Stimulated activated CD8-positive, alpha-beta memory T cell treated with anti-CD3 and anti-CD28 coated beads, Interleukin-12 subunit alpha, Interleukin-12 subunit beta, amount 100 ng/mL, for 24 hours (primary cell): ENCODE results near the gene CR1.
"Not testable (repeated sequence)": the region's sequence is repeated elsewhere in the genome, so short reads cannot be mapped to it uniquely, and the experiment has no call there.

ENCODE experiments used
- DNase-seq: peaks from one replicate; pipeline ENCODE4 v3.0.0-alpha.2; 2020; ENCODE audit errors: extremely low read depth

Gene CR1

GRCh38 chr1:207581496-207582153 lies 85.7 kb downstream of the CR1 start:
- no peak for DNase-seq

GRCh38 chr1:207589506-207589905 lies 93.5 kb downstream of the CR1 start:
- not testable (repeated sequence) for DNase-seq

GRCh38 chr1:207591205-207591604 lies 95.2 kb downstream of the CR1 start:
- not testable (repeated sequence) for DNase-seq

- not testable (repeated sequence) for DNase-seq
Measured at GRCh38 chr1:207594095-207594494, 98.1 kb downstream of the CR1 start.

GRCh38 chr1:207603777-207604176 lies 107.8 kb downstream of the CR1 start:
- no peak for DNase-seq

GRCh38 chr1:207605444-207606361 lies 109.7 kb downstream of the CR1 start:
- no peak for DNase-seq

GRCh38 chr1:207606362-207606755 lies 110.4 kb downstream of the CR1 start:
- DNase-seq = no peak

GRCh38 chr1:207612762-207613161 lies 116.8 kb downstream of the CR1 start:
- DNase-seq = no peak

GRCh38 chr1:207619871-207620542 lies 124.0 kb downstream of the CR1 start:
- DNase-seq = no peak

- DNase-seq = no peak
Measured at GRCh38 chr1:207620543-207620893, 124.6 kb downstream of the CR1 start.

GRCh38 chr1:207625504-207626071 lies 129.6 kb downstream of the CR1 start:
- not testable (repeated sequence) for DNase-seq

- DNase-seq = no peak
Measured at GRCh38 chr1:207626972-207627337, 131.0 kb downstream of the CR1 start.

- DNase-seq = no peak
Measured at GRCh38 chr1:207627496-207627895, 131.5 kb downstream of the CR1 start.

- DNase-seq = no peak
Measured at GRCh38 chr1:207628776-207629175, 132.8 kb downstream of the CR1 start.

GRCh38 chr1:207631137-207631536 lies 135.2 kb downstream of the CR1 start:
- no peak for DNase-seq

GRCh38 chr1:207633226-207633625 lies 137.3 kb downstream of the CR1 start:
- no peak for DNase-seq

- DNase-seq = not testable (repeated sequence)
Measured at GRCh38 chr1:207633699-207634289, 137.8 kb downstream of the CR1 start.

- DNase-seq = not testable (repeated sequence)
Measured at GRCh38 chr1:207634293-207634692, 138.3 kb downstream of the CR1 start.

- not testable (repeated sequence) for DNase-seq
Measured at GRCh38 chr1:207635569-207636186, 139.7 kb downstream of the CR1 start.

GRCh38 chr1:207638487-207639145 lies 142.7 kb downstream of the CR1 start:
- not testable (repeated sequence) for DNase-seq

GRCh38 chr1:207639362-207639761 lies 143.4 kb downstream of the CR1 start:
- not testable (repeated sequence) for DNase-seq
